Hepatocyte (in vitro differentiated cells): ENCODE data around the gene GRK3.

ENCODE experiments used
- EZH2phosphoT487 ChIP-seq: fragments of 200-600 bp; sonication (generic); IDR thresholded peaks from one replicate; pipeline ENCODE4 v1.6.1; 2018; ENCODE audit warnings: antibody characterized with exemption, mild to moderate bottlenecking, low read depth, moderate library complexity; ENCODE audit not compliant: unreplicated experiment, severe bottlenecking
- TF ChIP-seq, protein P1 (sequence below): fragments of 200-600 bp; sonication (generic); IDR thresholded peaks from 2 replicates; pipeline ENCODE4 v1.5.1; 2016; ENCODE audit warnings: antibody characterized with exemption, mild to moderate bottlenecking; ENCODE audit not compliant: poor library complexity

- TF ChIP-seq, protein P1, sequence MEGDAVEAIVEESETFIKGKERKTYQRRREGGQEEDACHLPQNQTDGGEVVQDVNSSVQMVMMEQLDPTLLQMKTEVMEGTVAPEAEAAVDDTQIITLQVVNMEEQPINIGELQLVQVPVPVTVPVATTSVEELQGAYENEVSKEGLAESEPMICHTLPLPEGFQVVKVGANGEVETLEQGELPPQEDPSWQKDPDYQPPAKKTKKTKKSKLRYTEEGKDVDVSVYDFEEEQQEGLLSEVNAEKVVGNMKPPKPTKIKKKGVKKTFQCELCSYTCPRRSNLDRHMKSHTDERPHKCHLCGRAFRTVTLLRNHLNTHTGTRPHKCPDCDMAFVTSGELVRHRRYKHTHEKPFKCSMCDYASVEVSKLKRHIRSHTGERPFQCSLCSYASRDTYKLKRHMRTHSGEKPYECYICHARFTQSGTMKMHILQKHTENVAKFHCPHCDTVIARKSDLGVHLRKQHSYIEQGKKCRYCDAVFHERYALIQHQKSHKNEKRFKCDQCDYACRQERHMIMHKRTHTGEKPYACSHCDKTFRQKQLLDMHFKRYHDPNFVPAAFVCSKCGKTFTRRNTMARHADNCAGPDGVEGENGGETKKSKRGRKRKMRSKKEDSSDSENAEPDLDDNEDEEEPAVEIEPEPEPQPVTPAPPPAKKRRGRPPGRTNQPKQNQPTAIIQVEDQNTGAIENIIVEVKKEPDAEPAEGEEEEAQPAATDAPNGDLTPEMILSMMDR = no peak
- no peak for TF ChIP-seq EZH2phosphoT487
These were observed at the start of gene GRK3 for GRCh38 chr22:25564320-25564978.
